Naive B cell (primary cell): ENCODE measurements around the gene RALGAPA2. TPM values are rescaled to one million over a fixed set of nuclear protein-coding genes. Genes with fewer than 3 reads are reported as not detected.

Source experiments
- ATAC-seq, 2 donors: fragments of 150-1000 bp; cut with Tn5 transposase; 2 replicates each; pipeline ENCODE4 v1.10.0; 2021; ENCODE audit warnings: low read depth in 2 of 2, mild to moderate bottlenecking in 2 of 2, moderate library complexity in 2 of 2
- DNase-seq: peaks from one replicate; pipeline ENCODE4 v3.0.0; 2022
- H3K27ac Mint-ChIP-seq, 6 donors: one replicate each; pipeline ENCODE4 v1.8.0; 2020 to 2022; ENCODE audit warnings: mild to moderate bottlenecking in 6 of 6, mixed read lengths in 6 of 6, moderate library complexity in 5 of 6, inconsistent platforms in 2 of 6
- H3K27me3 Mint-ChIP-seq, 3 donors: one replicate each; pipeline ENCODE4 v1.8.0; 2021 to 2022; ENCODE audit warnings: mixed read lengths in 3 of 3, mild to moderate bottlenecking in 1 of 3
- H3K36me3 Mint-ChIP-seq, 2 donors: one replicate each; pipeline ENCODE4 v1.8.0; 2020 to 2022; ENCODE audit warnings: mixed read lengths in 2 of 2, inconsistent platforms in 1 of 2, mild to moderate bottlenecking in 1 of 2
- H3K4me1 Mint-ChIP-seq, 3 donors: one replicate each; pipeline ENCODE4 v1.8.0; 2020 to 2022; ENCODE audit warnings: mixed read lengths in 3 of 3, inconsistent platforms in 1 of 3, mild to moderate bottlenecking in 1 of 3, moderate library complexity in 1 of 3
- H3K4me3 Mint-ChIP-seq, 8 donors: one replicate each; pipeline ENCODE4 v1.8.0; 2020 to 2022; ENCODE audit warnings: mild to moderate bottlenecking in 8 of 8, mixed read lengths in 8 of 8, moderate library complexity in 8 of 8, inconsistent platforms in 2 of 8
- H3K9me3 Mint-ChIP-seq, 7 donors: one replicate each; pipeline ENCODE4 v1.8.0; 2020 to 2022; ENCODE audit warnings: mixed read lengths in 7 of 7, mild to moderate bottlenecking in 5 of 7, inconsistent platforms in 2 of 7, moderate library complexity in 1 of 7
- polyA plus RNA-seq, 6 donors: library from polyadenylated mRNA; unstranded; fragments of 300-500 nt; fragmentation: Illumina TruSeq; gene quantifications; one replicate each; pipeline ENCODE4 v1.2.3, GENCODE V29; 2021; ENCODE audit warnings: low read depth in 6 of 6

RALGAPA2 gene
- polyA plus RNA-seq: 1 to 10 TPM; 3.6 to 7.3 (median 5.5) TPM

GRCh38 chr20:20712474-20713243 lies at the start of gene RALGAPA2:
RALGAPA2 (minus strand) TSS chr20:20712644; CDS start chr20:20712480, 164 bp downstream.
- peak within 1 kb of the TSS; percentile 85 to 98 (median 96) for H3K4me3 Mint-ChIP-seq
- H3K27ac Mint-ChIP-seq: peak within 1 kb of the TSS; percentile 90 to 97 (median 96)
- peaks cover 0 to 3% of the 10 kb centered on the region in 2 donors for H3K36me3 Mint-ChIP-seq
- H3K4me1 Mint-ChIP-seq: peaks cover 21 to 30% (median 26%) of the 10 kb centered on the region in 3 donors
- ATAC-seq: peak; percentile 94 to 96
- DNase-seq: peak; percentile 95
- H3K9me3 Mint-ChIP-seq: peaks cover 0 to 3% (median 0%) of the 10 kb centered on the region in 7 donors
- peaks cover 0 to 4% (median 0%) of the 10 kb centered on the region in 3 donors for H3K27me3 Mint-ChIP-seq

DNA sequence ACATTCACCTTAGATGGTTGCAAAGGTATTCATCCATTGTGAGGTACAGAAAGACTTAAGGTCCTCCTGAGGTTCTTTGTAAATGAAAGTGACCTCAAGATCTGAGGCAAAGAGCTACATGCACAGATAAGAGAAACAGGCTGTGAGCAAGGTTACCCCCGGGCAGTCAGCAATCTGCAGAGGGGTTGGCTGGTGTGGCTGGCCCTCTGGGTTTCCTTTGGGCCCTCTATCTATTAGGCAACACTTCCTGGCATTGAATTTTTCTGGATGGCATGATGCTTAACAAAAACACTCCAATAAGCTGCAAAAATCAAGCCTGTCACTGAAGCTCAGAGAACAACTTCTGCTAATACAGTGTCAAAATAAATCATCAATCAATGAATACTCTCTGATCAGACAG lies 48.9 kb upstream of the RALGAPA2 start:
- H3K4me1 Mint-ChIP-seq: no peaks in the 10 kb centered on the region
- H3K9me3 Mint-ChIP-seq: peaks cover 0 to 1% (median 0%) of the 10 kb centered on the region in 7 donors
- DNase-seq (no peak), ATAC-seq (no peak)
- no peak overlapping the region for H3K4me3 Mint-ChIP-seq
- H3K27ac Mint-ChIP-seq: no peak overlapping the region
- peaks cover 5 to 12% (median 9%) of the 10 kb centered on the region in 3 donors for H3K27me3 Mint-ChIP-seq
- peaks cover 0 to 5% of the 10 kb centered on the region in 2 donors for H3K36me3 Mint-ChIP-seq

- Mint-ChIP-seq H3K27ac (no peak overlapping the region), H3K36me3 (peaks cover 0 to 5% of the 10 kb centered on the region in 2 donors), H3K9me3 (peaks cover 0 to 1% (median 0%) of the 10 kb centered on the region in 7 donors), H3K27me3 (peaks cover 3 to 14% (median 5%) of the 10 kb centered on the region in 3 donors), H3K4me3 (no peak overlapping the region), H3K4me1 (peaks cover 6 to 10% (median 8%) of the 10 kb centered on the region in 3 donors)
- ATAC-seq (no peak), DNase-seq (no peak)
These were observed 46.7 kb upstream of the RALGAPA2 start for GRCh38 chr20:20759132-20759531.

DNA sequence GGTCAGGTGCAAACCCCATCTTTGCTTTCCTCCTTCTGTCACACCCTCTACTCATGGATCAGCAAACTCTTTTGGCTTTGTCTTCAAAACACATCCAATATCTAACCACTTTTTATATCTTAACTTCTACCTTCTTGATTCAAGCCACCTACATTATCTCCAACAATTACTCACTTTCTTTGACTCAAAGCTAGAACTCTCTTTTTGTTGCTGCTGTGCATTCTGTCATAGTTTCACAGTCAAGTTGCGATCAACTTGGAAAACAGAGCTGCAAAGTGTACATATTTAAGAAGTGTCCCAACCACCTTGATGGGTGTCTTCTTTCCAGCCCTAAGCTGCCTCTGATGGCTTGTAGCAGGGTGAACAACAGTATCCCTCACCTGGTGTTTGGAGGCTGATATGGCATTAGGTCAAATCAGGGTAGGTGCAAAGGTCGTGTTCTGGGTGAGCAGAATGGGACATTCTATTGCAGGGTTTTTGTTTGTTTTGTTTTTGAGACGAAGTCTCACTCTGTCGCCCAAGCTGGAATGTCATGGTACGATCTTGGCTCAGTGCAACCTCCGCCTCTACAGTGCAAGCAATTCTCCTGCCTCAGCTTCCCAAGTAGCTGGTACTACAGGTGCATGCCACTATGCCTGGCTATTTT lies 43.4 kb upstream of the RALGAPA2 start:
- Mint-ChIP-seq H3K9me3 (no peaks in the 10 kb centered on the region), H3K4me3 (no peak overlapping the region), H3K4me1 (peaks cover 6 to 10% (median 8%) of the 10 kb centered on the region in 3 donors), H3K27me3 (peaks cover 0 to 19% (median 3%) of the 10 kb centered on the region in 3 donors), H3K27ac (peak overlapping the region in 3 of 6 donors; percentile 1 to 51 (median 35)), H3K36me3 (peaks cover 0 to 5% of the 10 kb centered on the region in 2 donors)
- ATAC-seq: no peak
- no peak for DNase-seq

DNA sequence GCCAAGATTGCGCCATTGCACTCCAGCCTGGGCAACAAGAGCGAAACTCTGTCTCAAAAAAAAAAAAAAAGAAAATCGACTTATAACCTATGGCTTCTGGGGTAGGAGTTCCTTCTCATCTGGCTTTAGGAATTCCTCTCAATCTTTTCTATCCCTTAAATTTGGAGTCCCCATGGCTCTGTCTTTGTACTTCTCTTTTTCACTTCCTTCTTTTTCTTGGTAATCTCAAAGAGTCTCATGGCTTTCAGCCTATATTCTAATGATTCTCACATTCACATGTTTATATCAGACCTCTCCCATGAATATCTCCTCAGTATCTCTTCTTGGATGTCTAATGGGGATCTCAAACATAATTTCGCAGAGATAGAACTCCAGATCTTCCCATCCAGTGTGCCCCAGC lies 42.8 kb upstream of the RALGAPA2 start:
- H3K4me1 Mint-ChIP-seq: peaks cover 6 to 10% (median 8%) of the 10 kb centered on the region in 3 donors
- H3K9me3 Mint-ChIP-seq: no peaks in the 10 kb centered on the region
- H3K27me3 Mint-ChIP-seq: peaks cover 0 to 19% (median 3%) of the 10 kb centered on the region in 3 donors
- H3K36me3 Mint-ChIP-seq: peaks cover 0 to 5% of the 10 kb centered on the region in 2 donors
- ATAC-seq (peak in 1 of 2 donors; percentile 49), DNase-seq (no peak)
- no peak overlapping the region for H3K4me3 Mint-ChIP-seq
- peak overlapping the region in 3 of 6 donors; percentile 1 to 51 (median 35) for H3K27ac Mint-ChIP-seq

- Mint-ChIP-seq H3K9me3 (no peaks in the 10 kb centered on the region), H3K27me3 (peaks cover 0 to 19% (median 3%) of the 10 kb centered on the region in 3 donors), H3K4me3 (no peak overlapping the region), H3K4me1 (peaks cover 6 to 10% (median 8%) of the 10 kb centered on the region in 3 donors), H3K36me3 (peaks cover 0 to 5% of the 10 kb centered on the region in 2 donors), H3K27ac (peak overlapping the region in 1 of 6 donors; percentile 3)
- no peak for ATAC-seq
- no peak for DNase-seq
These were observed 42.3 kb upstream of the RALGAPA2 start for GRCh38 chr20:20754714-20755113.

DNA sequence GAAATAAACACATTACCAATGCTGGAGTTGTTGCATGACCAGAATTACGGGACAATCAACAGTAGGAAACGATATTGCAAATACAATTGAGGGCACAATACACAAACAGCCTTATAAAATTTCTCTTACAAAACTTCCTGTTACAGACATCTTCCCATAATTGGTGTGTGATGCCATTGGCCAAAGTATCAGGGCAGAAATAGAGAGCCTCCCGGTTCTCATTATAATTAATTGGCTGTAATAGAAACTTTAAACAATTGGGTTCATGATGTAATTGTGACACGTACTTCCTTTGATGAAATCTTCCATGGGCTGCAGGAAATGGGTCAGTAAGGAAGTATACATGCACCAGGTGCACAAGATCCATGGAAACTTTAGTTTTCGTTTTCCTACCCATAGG lies 40.3 kb upstream of the RALGAPA2 start:
- ATAC-seq: no peak
- Mint-ChIP-seq H3K4me3 (no peak overlapping the region), H3K27me3 (peaks cover 0 to 19% (median 3%) of the 10 kb centered on the region in 3 donors), H3K4me1 (peaks cover 6 to 10% (median 8%) of the 10 kb centered on the region in 3 donors), H3K9me3 (peaks cover 0 to 9% (median 3%) of the 10 kb centered on the region in 7 donors), H3K36me3 (peaks cover 8 to 11% of the 10 kb centered on the region in 2 donors), H3K27ac (no peak overlapping the region)
- no peak for DNase-seq

DNA sequence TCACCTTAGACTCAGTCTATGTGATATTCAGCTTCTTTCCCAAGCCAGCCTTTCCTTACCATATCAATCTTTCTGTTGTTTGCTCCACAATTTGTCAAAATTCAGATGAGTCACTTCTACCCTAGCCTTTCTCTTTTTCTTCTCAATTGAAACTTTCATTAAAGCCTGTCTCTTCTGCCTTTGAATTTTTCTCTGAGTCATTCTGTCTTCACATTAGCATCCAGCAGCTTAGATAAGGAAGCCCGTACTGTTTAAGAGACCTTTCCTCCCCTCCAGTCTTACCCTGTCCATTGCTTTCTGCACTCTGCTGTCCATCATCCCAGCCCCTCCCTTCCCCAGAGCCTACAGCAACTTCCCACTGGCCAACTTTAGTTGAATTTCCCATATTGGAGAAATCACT lies 34.9 kb upstream of the RALGAPA2 start:
- DNase-seq (no peak), ATAC-seq (no peak)
- H3K9me3 Mint-ChIP-seq: peaks cover 0 to 9% (median 3%) of the 10 kb centered on the region in 7 donors
- H3K4me1 Mint-ChIP-seq: peaks cover 9 to 10% (median 9%) of the 10 kb centered on the region in 3 donors
- H3K27ac Mint-ChIP-seq: no peak overlapping the region
- H3K27me3 Mint-ChIP-seq: peaks cover 0 to 10% (median 9%) of the 10 kb centered on the region in 3 donors
- no peak overlapping the region for H3K4me3 Mint-ChIP-seq
- H3K36me3 Mint-ChIP-seq: peaks cover 7 to 8% of the 10 kb centered on the region in 2 donors

GRCh38 chr20:20744170-20744725 lies 31.8 kb upstream of the RALGAPA2 start:
- peaks cover 9 to 10% (median 9%) of the 10 kb centered on the region in 3 donors for H3K4me1 Mint-ChIP-seq
- no peak overlapping the region for H3K27ac Mint-ChIP-seq
- H3K9me3 Mint-ChIP-seq: peaks cover 0 to 8% (median 3%) of the 10 kb centered on the region in 7 donors
- H3K36me3 Mint-ChIP-seq: peaks cover 7 to 8% of the 10 kb centered on the region in 2 donors
- ATAC-seq (no peak), DNase-seq (no peak)
- H3K4me3 Mint-ChIP-seq: no peak overlapping the region
- peaks cover 0 to 6% (median 0%) of the 10 kb centered on the region in 3 donors for H3K27me3 Mint-ChIP-seq

DNA sequence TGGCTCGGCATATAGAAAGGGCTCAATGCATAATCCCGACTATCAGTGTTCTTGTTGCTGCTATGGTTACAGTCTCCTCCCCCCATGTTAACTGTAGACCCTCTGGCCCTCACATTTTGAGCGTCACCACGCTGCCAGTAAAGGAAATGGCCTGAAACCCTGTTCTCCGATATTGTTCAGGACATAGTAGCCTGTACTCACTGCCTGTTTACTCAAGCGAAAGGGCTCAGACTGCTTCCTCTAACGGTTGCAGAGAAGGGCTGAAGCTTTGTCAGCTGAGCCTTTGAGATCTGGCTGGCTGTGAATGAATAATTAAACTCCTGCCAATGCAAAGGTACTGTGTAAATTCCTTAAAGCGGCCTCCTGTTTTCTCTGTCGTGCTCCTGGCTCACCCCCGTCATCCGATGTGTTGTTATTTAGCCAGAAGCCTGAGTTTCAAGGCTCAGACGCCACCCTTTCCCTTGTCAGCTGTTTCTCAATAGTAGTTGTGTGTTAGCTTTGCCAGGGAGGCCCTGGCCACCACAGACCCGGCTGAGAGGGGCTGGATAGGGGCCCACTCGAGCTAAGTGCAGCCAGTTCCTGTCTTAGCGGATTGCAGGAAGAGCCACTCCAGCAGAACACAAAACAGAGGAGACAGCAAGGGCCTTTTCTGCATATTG lies 31.2 kb upstream of the RALGAPA2 start:
- Mint-ChIP-seq H3K9me3 (peaks cover 0 to 2% (median 0%) of the 10 kb centered on the region in 7 donors), H3K4me1 (peaks cover 9 to 10% (median 9%) of the 10 kb centered on the region in 3 donors), H3K36me3 (peaks cover 1 to 2% of the 10 kb centered on the region in 2 donors), H3K27ac (peak overlapping the region in 1 of 6 donors; percentile 84), H3K4me3 (peak overlapping the region in 7 of 8 donors; percentile 21 to 91 (median 75)), H3K27me3 (peaks cover 0 to 6% (median 0%) of the 10 kb centered on the region in 3 donors)
- DNase-seq (no peak), ATAC-seq (peak; percentile 78 to 81)

DNA sequence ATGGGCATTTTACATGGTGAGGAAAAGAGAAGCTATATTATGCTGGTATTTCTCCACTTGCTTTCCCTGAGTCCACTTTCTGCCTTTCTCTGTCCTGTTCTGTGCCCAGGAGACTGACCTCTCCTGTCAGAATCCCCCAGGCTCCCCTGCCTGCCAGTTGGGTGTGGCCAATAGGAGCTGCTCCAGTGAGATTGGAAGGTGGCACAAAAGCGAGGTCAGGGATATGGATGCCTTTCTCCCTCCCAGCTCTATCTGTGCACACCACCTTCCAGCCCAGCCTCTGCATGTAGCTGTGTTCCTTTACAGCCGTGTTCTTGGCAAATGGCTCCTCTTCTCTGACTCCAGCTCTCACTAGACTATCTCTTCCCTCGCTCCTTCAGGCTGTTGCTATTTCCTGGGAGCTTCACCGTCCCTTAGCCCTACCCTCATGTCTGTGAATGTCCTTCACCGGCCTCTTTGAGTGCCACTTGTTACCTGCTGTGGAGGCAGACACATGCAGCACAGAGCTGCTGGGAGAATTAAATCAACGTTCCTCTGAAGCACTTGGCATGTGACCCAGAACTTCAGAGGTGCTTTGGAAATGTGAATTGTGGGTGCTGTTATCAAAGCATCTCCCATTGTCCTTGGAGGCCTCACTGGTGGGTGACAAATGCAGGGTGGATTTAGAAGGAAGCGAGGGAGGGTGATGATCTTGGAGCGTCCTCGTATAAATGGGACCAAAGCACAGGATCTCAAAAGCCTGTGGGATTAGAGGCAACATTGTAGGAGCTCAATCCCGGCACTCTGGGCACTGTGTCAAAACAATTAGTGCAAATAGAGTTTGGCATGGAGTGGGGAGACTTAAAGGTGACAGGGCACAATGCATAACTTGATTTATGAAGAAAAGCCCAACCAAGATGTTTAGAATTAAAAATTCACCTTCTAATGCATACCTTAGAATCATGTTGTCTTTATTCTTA lies 28.9 kb upstream of the RALGAPA2 start:
- no peak for ATAC-seq
- Mint-ChIP-seq H3K27me3 (peaks cover 0 to 6% (median 0%) of the 10 kb centered on the region in 3 donors), H3K4me1 (peaks cover 18 to 19% (median 18%) of the 10 kb centered on the region in 3 donors), H3K4me3 (no peak overlapping the region), H3K27ac (no peak overlapping the region), H3K9me3 (no peaks in the 10 kb centered on the region), H3K36me3 (no peaks in the 10 kb centered on the region)
- DNase-seq: no peak

- Mint-ChIP-seq H3K4me1 (peaks cover 19 to 21% (median 20%) of the 10 kb centered on the region in 3 donors), H3K27ac (no peak overlapping the region), H3K4me3 (no peak overlapping the region), H3K27me3 (peaks cover 0 to 6% (median 0%) of the 10 kb centered on the region in 3 donors), H3K9me3 (no peaks in the 10 kb centered on the region), H3K36me3 (no peaks in the 10 kb centered on the region)
- ATAC-seq (no peak), DNase-seq (no peak)
These were observed 28.1 kb upstream of the RALGAPA2 start for GRCh38 chr20:20740541-20740940.
